Cardiac muscle cell (in vitro differentiated cells and primary cell): ENCODE measurements around the gene PHYH. TPM values are rescaled to one million over a fixed set of nuclear protein-coding genes. Genes with fewer than 3 reads are reported as not detected.

ENCODE experiments used
- DNase-seq, 2 donors: peaks; one replicate each; pipeline versions ENCODE4 v3.0.0 to v3.0.0-alpha.2; 2010 to 2017; ENCODE audit warnings: low read depth in 1 of 2, low spot score in 1 of 2
- H3K27ac ChIP-seq: fragments of 200-600 bp; sonication (generic); 2 replicates; pipeline ENCODE4 v1.5.1; 2016
- H3K27me3 ChIP-seq: fragments of 200-600 bp; sonication (generic); 2 replicates; pipeline ENCODE4 v1.6.0; 2016; ENCODE audit warnings: control low read depth
- H3K36me3 ChIP-seq: fragments of 200-600 bp; sonication (generic); 2 replicates; pipeline ENCODE4 v1.5.1; 2016; ENCODE audit warnings: control low read depth
- H3K4me1 ChIP-seq: fragments of 200-600 bp; sonication (generic); 2 replicates; pipeline ENCODE4 v1.8.1; 2017; ENCODE audit warnings: low read depth, mild to moderate bottlenecking, mixed run types
- H3K4me3 ChIP-seq: fragments of 200-600 bp; sonication (generic); 2 replicates; pipeline ENCODE4 v1.5.1; 2016; ENCODE audit warnings: mild to moderate bottlenecking
- H3K9me3 ChIP-seq: fragments of 200-600 bp; sonication (generic); 2 replicates; pipeline ENCODE4 v1.5.1; 2017; ENCODE audit warnings: low read depth, mild to moderate bottlenecking, control low read depth
- CTCF ChIP-seq: IDR thresholded peaks from 2 replicates; pipeline ENCODE4 v1.5.1; 2012; ENCODE audit warnings: low read depth, mild to moderate bottlenecking, low read length
- polyA plus RNA-seq: library from polyadenylated mRNA; unstranded; fragments of >200 nt; fragmentation: Nextera tagmentation; extraction: Ambion mirVana; gene quantifications from 2 replicates; pipeline ENCODE4 v1.2.1, GENCODE V29; 2016
- total RNA-seq: library from RNA; depleted of rRNA; stranded (reverse); fragments of >200 nt; gene quantifications from 2 replicates; pipeline ENCODE4 v1.2.3, GENCODE V29; 2016

Gene PHYH
- total and polyA plus RNA-seq, 2 experiments from 2014 or later, result 26.4 to 40.9 TPM

DNA sequence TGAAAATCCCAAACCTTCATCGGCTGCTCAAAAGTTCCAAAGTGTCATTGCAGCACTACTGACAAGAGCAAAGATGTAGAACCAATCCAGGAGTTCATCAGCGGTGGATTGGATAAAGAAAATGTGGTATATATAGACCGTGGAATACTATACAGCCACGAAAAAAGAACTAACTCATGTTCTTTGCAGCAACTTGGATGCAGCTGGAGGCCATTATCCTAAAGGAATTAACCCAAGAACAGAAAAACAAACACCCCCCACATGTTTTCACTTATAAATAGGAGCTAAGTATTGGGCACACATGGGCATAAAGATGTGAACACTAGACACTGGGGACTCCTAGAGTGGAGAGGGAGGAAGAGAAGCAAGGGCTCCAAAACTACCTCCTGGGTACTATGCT lies 31.6 kb downstream of the PHYH start:
- no peak for DNase-seq
- Histone ChIP-seq H3K36me3 (no peaks in the 10 kb centered on the region), H3K4me1 (no peaks in the 10 kb centered on the region), H3K27ac (no peak overlapping the region), H3K9me3 (no peaks in the 10 kb centered on the region), H3K4me3 (no peak overlapping the region), H3K27me3 (no peaks in the 10 kb centered on the region)
- TF ChIP-seq CTCF, result no peak

GRCh38 chr10:13263591-13263990 lies 36.3 kb downstream of the PHYH start:
- Histone ChIP-seq H3K4me1 (no peaks in the 10 kb centered on the region), H3K9me3 (no peaks in the 10 kb centered on the region), H3K27me3 (no peaks in the 10 kb centered on the region), H3K27ac (no peak overlapping the region), H3K36me3 (no peaks in the 10 kb centered on the region), H3K4me3 (no peak overlapping the region)
- no peak for DNase-seq
- TF ChIP-seq CTCF, result no peak

DNA sequence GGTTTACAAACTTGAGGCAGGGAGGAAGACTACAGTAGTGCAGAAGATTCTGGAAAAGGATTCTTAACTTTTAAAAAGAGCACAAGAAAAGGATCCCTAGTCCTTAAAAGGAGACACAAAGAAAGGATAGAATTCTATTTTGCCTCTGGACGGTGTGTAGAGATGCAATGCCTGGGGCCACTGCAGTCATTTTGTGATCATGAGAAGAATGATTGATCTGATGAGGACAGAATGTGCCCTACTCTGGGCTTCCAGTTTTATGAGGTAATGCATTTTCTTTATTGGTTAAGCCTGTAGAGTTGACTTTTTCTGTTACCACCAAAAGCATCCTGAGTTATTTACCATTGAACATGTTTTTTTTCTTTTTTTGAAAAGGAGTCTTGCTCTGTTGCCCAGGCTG lies 37.4 kb downstream of the PHYH start:
- no peaks in the 10 kb centered on the region for H3K9me3 ChIP-seq
- no peaks in the 10 kb centered on the region for H3K27me3 ChIP-seq
- H3K4me1 ChIP-seq, result no peaks in the 10 kb centered on the region
- H3K36me3 ChIP-seq, result no peaks in the 10 kb centered on the region
- H3K27ac ChIP-seq, result no peak overlapping the region
- no peak for DNase-seq
- TF ChIP-seq CTCF, result no peak
- H3K4me3 ChIP-seq, result no peak overlapping the region

DNA sequence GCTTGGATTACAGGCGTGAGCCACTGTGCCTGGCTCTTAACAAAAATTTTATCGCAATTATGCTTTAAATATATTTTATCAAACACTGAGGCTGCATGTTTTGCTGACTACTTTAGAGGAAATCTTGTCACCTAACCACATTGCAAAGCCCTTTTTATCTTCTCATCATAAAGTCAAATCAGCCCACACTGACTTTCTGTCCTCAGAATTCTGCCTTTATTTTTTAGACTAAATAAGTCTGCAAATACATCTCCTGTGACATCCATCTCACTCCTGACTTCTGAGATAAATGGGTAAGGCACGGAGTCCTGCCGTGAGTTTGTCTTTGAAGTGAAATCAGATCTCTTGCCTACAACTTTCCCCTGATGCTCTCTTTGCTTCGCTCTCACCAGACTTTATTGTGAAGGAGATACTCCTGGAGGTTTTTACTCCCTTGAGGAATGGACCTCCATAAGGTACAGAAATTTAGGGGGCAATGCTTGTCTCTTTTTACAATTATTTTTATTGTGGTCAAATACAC lies 42.2 kb downstream of the PHYH start:
- Histone ChIP-seq H3K27me3 (no peaks in the 10 kb centered on the region), H3K27ac (no peak overlapping the region), H3K4me1 (no peaks in the 10 kb centered on the region), H3K4me3 (no peak overlapping the region), H3K9me3 (no peaks in the 10 kb centered on the region), H3K36me3 (no peaks in the 10 kb centered on the region)
- DNase-seq, result no peak
- no peak for TF ChIP-seq CTCF

- H3K27ac ChIP-seq, result no peak overlapping the region
- no peaks in the 10 kb centered on the region for H3K27me3 ChIP-seq
- TF ChIP-seq CTCF, result no peak
- H3K36me3 ChIP-seq, result no peaks in the 10 kb centered on the region
- no peak overlapping the region for H3K4me3 ChIP-seq
- DNase-seq, result no peak
- no peaks in the 10 kb centered on the region for H3K9me3 ChIP-seq
- H3K4me1 ChIP-seq, result no peaks in the 10 kb centered on the region
Observed at GRCh38 chr10:13256627-13257026, 43.2 kb downstream of the PHYH start.

DNA sequence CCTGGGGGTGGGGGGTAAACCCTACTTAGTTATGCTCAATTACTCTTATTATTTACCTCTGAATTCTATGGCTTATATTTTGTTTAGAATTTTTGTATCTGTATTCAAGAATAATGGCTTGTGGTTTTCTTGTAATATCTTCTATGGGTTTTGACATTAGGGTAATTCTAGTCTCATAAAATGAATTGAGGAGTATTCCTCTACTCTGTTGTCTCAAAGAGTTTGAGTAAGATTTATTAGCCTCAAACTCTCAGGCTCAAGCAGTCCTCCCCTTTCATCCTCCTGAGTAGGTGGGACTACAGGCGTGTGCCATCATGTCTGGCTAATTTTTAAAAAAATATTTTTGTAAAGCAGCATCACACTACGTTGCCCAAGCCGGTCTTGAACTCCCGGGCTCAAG lies 46.1 kb downstream of the PHYH start:
- TF ChIP-seq CTCF, result no peak

More for the DNA sequence above, 46.1 kb downstream of the PHYH start:
- Histone ChIP-seq H3K4me3 (no peak overlapping the region), H3K36me3 (no peaks in the 10 kb centered on the region), H3K9me3 (no peaks in the 10 kb centered on the region), H3K27me3 (no peaks in the 10 kb centered on the region), H3K27ac (no peak overlapping the region), H3K4me1 (no peaks in the 10 kb centered on the region)
- DNase-seq, result no peak
